ENCODE results near the gene FYB1.
"Not testable (repeated sequence)": the region's sequence is repeated elsewhere in the genome, so short reads cannot be mapped to it uniquely, and the experiment has no call there.

FYB1 gene

DNA sequence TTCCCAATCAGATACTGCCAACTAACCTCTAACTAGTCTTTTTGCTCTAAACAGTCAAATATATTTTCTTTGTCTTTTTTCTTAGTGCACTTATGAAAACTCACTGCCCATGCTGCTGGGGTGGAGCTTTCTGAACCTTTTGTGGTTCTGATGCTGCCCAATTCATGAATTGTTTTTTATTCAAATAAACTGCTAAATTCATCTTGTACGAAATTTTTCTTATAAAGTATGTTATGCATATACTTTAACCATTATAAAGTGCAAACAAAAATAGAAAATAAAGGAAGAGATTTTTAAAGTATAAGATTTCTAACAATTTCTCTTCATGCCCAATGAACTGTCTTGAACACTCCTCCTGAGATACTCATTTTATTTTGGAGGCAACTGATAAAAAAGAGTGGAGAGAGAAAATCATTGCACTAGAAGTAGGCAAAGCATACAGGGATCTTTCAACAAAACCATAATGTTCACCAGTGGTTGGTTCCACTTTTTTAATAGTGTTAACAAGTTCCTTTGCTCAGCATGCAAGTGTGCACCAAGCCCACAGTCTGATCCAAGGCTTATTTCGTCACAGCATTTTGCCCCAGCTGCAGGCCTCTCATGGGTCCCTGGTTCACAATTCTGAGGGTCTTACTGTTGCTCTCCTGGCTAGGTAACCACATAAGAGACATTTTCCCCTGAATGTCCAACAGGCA, 6.2 kb upstream of the FYB1 start:
- DNase-seq, result no peak

GRCh38 chr5:39224196-39224761, 4.9 kb upstream of the FYB1 start:
- no peak for DNase-seq

GRCh38 chr5:39223565-39224156, 4.3 kb upstream of the FYB1 start:
- DNase-seq, result no peak

GRCh38 chr5:39221671-39222070, 2.3 kb upstream of the FYB1 start:
- DNase-seq, result not testable (repeated sequence)

DNA sequence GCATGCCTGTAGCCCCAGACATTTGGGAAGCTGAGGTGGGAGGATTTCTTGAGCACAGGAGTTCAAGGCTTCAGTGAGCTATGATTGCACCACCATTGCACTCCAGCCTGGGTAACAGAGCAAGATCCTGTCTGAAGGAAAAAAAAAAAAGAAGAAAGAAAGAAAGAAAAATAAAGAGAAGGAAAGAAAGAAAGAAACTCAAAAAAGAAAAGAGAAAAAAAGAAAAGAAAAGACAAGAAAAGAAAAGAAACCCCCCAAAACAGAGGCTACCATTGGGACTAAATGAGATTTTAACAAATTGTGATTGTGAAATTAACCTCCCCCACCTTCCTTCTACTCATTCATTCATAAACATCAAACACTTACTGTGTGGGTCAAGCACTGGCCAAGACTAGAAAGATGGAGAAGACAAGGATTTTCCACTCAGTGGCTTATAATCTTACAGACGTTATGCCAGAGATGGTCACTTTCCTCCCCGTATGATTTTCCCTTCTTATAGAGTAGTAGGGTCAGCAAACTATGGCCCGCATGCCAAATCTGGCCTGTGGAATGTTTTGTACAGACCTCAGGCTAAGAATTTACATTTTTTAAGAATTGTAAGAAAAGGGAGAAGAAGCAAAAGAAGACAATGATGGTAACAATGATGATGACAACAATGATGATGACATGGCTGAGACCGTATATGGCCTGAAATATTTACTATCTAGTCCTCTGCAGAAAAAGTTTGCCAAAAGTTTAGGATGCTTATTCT, 1.1 kb upstream of the FYB1 start:
- DNase-seq, result no peak

GRCh38 chr5:39218482-39219402, 621 bp downstream of the FYB1 start:
- no peak for DNase-seq

DNA sequence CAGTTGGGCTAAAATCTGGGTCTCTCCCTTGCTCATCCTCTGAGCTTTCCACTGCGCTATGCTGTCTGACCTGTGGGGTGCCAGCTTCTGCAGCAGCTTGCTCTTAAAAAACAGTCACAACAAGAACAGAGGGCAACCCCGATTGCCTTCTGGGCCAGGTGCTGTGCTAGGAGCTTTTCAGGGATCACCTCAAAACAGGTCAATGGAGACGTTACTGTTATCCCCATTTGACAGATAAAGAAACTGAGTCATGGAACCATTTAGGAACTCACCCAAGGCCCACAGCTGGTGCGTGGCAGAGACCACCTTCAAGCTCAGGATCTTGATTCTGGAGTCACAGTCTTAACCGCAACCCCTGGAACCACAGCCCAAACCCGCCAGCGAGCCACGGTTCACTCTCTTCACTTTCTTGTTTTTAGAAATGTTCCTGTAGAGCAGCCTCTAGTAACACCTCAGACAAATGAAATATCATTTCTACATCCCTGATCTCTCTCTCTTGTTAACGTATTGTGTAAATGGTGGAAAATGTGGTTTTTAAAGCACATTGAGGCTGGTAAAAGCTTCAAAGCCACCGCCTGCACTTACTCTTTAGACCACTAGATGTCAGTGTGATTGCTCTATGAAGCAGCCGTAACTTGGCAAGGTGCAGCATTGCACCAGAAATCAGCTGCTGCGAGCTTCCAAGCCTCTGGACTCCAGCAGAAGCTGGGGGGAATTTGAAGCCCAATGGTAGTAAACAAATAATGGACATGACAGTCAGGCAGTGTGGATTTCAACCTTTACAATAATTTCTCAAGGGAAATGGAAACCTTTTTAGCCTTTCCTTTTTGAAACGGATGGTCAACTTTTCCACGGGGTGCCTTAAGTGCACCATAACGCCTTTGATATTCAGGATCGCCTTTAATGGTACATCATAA, 1.7 kb downstream of the FYB1 start:
- DNase-seq, result peak; percentile 56 to 90

DNA sequence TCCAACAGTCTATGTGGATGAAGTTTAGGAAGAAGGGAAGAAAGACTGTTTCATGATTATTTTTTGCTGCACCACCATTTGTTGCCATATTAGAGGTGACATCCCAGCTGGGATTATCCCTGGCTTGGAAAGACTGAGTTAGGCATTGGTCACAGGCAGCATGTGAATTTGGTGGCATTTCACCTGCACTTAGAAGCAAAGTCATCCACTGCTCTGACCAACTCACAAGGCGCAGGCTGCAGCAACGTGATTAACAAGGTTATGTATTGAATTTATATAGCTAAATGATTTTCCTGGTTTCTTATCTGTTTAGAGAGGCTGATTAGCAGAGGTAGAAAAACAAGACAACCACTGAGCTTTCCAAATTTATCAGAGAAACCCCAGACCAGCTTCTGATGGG, 2.7 kb downstream of the FYB1 start:
- no peak for DNase-seq

DNA sequence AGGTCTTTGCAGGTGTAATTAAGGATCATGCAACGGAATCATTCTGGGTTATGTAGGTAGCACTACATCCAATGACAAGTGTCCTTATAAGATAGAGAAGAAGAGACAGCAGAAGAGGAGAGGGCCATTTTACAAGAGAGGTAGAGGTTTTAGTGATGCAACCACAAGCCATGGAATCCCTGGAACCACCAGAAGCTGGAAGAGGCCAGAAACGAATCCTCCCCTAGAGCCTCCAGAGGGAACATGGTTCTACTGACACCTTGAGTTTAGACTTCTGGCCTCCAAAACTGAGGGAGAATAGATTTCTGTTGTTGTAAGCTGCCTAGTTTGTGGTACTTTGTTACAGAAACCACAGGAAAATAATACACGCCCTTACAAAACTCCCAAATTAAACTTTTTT, 3.5 kb downstream of the FYB1 start:
- no peak for DNase-seq

GRCh38 chr5:39214912-39215709, 4.3 kb downstream of the FYB1 start:
- DNase-seq, result no peak

- no peak for DNase-seq
Measured at GRCh38 chr5:39213447-39214207, 5.7 kb downstream of the FYB1 start.

DNA sequence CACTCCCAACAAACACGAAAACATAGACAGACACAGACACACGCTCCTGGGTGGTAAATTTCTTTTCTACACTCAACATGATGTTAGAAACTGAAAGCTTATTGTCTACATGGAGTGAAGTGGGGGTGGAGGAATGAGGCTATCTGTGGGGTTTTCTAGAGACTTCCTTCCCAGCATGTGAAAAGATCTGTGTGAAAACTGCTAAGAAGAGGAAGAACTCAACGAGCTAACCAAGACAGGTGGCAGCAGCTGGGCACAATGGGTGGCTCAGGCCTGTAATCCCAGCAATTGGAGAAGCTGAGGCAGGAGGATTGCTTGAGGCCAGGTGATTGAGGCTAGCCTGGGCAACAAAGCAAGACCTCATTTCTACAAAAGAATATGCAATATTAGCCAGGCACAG, 7.6 kb downstream of the FYB1 start:
- DNase-seq, result no peak

DNA sequence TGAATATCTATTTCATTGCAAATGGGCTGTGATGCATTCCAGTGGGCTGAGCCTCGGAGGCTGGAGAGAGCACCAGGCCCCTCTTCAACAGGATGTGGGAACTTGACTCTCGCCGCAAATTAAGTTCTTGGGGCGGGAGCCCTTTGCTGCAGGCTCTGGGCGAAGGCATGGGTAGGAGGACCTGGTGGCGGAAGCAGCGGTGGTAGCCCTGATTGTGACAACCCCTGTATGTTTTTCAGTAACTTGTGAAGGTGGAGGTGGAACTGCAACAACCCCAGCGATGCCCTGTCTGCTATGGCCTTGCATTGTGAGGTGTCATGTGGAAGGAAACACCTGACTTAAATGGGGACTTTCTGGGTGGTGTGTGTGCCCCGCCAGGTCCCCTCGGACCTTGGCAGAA, 9.4 kb downstream of the FYB1 start:
- DNase-seq, result no peak

- DNase-seq, result no peak
Measured at GRCh38 chr5:39208471-39208870, 10.9 kb downstream of the FYB1 start.

GRCh38 chr5:39207345-39208045, 11.9 kb downstream of the FYB1 start:
- DNase-seq, result no peak

GRCh38 chr5:39206630-39207321, 12.6 kb downstream of the FYB1 start:
- no peak for DNase-seq

- DNase-seq, result no peak
Measured at GRCh38 chr5:39205550-39205949, 13.8 kb downstream of the FYB1 start.

GRCh38 chr5:39203951-39204350, 15.4 kb downstream of the FYB1 start:
- no peak for DNase-seq
